Ovary (tissue), 9 donors: ENCODE data around the gene HAND1. TPM values are rescaled to one million over a fixed set of nuclear protein-coding genes. Genes with fewer than 3 reads are reported as not detected.

Experiments used
- DNase-seq, 5 donors: peaks; one replicate each; pipeline ENCODE4 v3.0.0-alpha.2; 2019 to 2020
- H3K27ac ChIP-seq, 2 donors: fragments of 200-600 bp; one replicate each; pipeline versions ENCODE4 v1.5.1 to v1.8.0; 2019 to 2022
- H3K27me3 ChIP-seq: fragments of 200-600 bp; one replicate; pipeline ENCODE4 v1.8.0; 2022
- H3K36me3 ChIP-seq: fragments of 200-600 bp; sonication (generic); one replicate; pipeline ENCODE4 v1.5.1; 2019
- H3K4me1 ChIP-seq: one replicate; pipeline ENCODE4 v1.8.1; 2013; ENCODE audit warnings: mild to moderate bottlenecking, moderate library complexity; ENCODE audit not compliant: insufficient read depth
- H3K4me3 ChIP-seq: fragments of 200-600 bp; sonication (generic); one replicate; pipeline ENCODE4 v1.5.1; 2017
- H3K9me3 ChIP-seq, 2 donors: fragments of 200-600 bp in 1 of 2; sonication (generic) in 1 of 2; one replicate each; pipeline versions ENCODE4 v1.5.1 to v1.8.1; 2013 to 2019; ENCODE audit warnings: mild to moderate bottlenecking in 1 of 2, moderate library complexity in 1 of 2
- CTCF ChIP-seq, 3 donors: fragments of 450-650 bp in 2 of 3; fragments of 200-600 bp in 1 of 3; IDR thresholded peaks; one replicate each; pipeline versions ENCODE4 v1.5.1 to v1.8.0; 2016 to 2022; ENCODE audit warnings: antibody characterized with exemption in 3 of 3, mild to moderate bottlenecking in 1 of 3
- EP300 ChIP-seq: sonication (generic); formaldehyde crosslinking; IDR thresholded peaks from one replicate; pipeline ENCODE4 v1.6.1; 2017; ENCODE audit warnings: antibody characterized with exemption
- POLR2A ChIP-seq: fragments of 450-650 bp; IDR thresholded peaks from one replicate; pipeline ENCODE4 v1.6.1; 2017; ENCODE audit warnings: antibody characterized with exemption, mild to moderate bottlenecking, moderate library complexity
- WGBS, 3 donors: extraction: QIAGEN DNeasy Blood & Tissue Kit in 1 of 3; methylation state at CpG; one replicate each; pipeline versions ENCODE4 v1.1.5 to v1.1.7; 2013 to 2017; 5-methylcytosine and 5-hydroxymethylcytosine counted together
- intact Hi-C, 4 donors: fragments of 100-400 bp; cut with DNase I; formaldehyde crosslinking; loops; one replicate each; pipeline versions ENCODE4 v1.11.0 to v1.15.1; 2022 to 2023
- polyA plus RNA-seq, 2 donors: library from polyadenylated mRNA; stranded (reverse); fragments of 200-250 nt in 1 of 2; fragments of 350-450 nt in 1 of 2; fragmentation: Illumina TruSeq in 1 of 2; extraction: RNeasy Lipid Tissue Mini Kit (QIAGEN cat#74804) in 1 of 2; gene quantifications; one replicate each; pipeline ENCODE4 v1.2.3, GENCODE V29; 2013 to 2014
- total RNA-seq, 7 donors: library from RNA; depleted of rRNA in 2 of 7; stranded (reverse); fragments of >200 nt in 2 of 7; fragmentation: NEBNext Ultra II Directional in 3 of 7; extraction: Animal tissue kit (Norgen Biotek cat#: 25700) in 3 of 7; gene quantifications; one replicate each; pipeline versions ENCODE4 v1.1.0 to v1.2.4, GENCODE V29; 2016 to 2023
- donor health status: DM: no; HTN: no; CAD: no; lungs with moderate emphysema.
- donor health status: DM: no; HTN: no; CAD: no.
- donor health status: Bipolar disorder and iron deficiency.
- donor health status: DM: yes; HTN: yes; CAD: no.
- donor health status: DM: no; HTN: no; CAD: no.
- donor health status: DM: yes; HTN: yes; CAD: no.

The HAND1 gene
- total and polyA plus RNA-seq, 9 donors: not detected

- Histone ChIP-seq H3K27ac (no peak overlapping the region), H3K36me3 (no peaks in the 10 kb centered on the region), H3K4me3 (no peak overlapping the region), H3K9me3 (no peaks in the 10 kb centered on the region), H3K4me1 (no peaks in the 10 kb centered on the region), H3K27me3 (no peaks in the 10 kb centered on the region)
- DNase-seq: no peak
- 46 to 60% (median 59%) methylated on average over 5 of the region's 5 CpGs for WGBS, 3 donors
- no peak for TF ChIP-seq POLR2A
- no peak for TF ChIP-seq EP300
- no peak for TF ChIP-seq CTCF (IDR thresholded peaks at IDR 0.05)
- intact Hi-C loops: loop anchor here in 2 of 4 donors (5.0 to 10.0 kb wide), 2 partner anchors 171 to 179 kb away; no protein-coding TSS in a partner anchor
Observed at GRCh38 chr5:154466147-154466546, 11.9 kb downstream of the HAND1 start.

- intact Hi-C loops: loop anchor here in 2 of 4 donors (5.0 to 10.0 kb wide), 2 partner anchors 172 to 180 kb away; no protein-coding TSS in a partner anchor
- no peak overlapping the region for H3K4me3 ChIP-seq
Observed at GRCh38 chr5:154465169-154465568, 12.9 kb downstream of the HAND1 start.

GRCh38 chr5:154464438-154464837 lies 13.6 kb downstream of the HAND1 start:
- intact Hi-C loops: loop anchor here in 1 of 4 donors (10.0 kb wide), 1 partner anchor 180 kb away; no protein-coding TSS in a partner anchor
- no peaks in the 10 kb centered on the region for H3K9me3 ChIP-seq
- no peaks in the 10 kb centered on the region for H3K27me3 ChIP-seq
- no peak overlapping the region for H3K4me3 ChIP-seq
- no peak overlapping the region for H3K27ac ChIP-seq
- no peak for TF ChIP-seq POLR2A
- TF ChIP-seq EP300: no peak
- no peak for TF ChIP-seq CTCF (IDR thresholded peaks at IDR 0.05)
- no peaks in the 10 kb centered on the region for H3K36me3 ChIP-seq
- DNase-seq: no peak
- WGBS, 3 donors: 31 to 52% (median 40%) methylated on average over 1 of the region's 1 CpG
- no peaks in the 10 kb centered on the region for H3K4me1 ChIP-seq

More at GRCh38 chr5:154465169-154465568, 12.9 kb downstream of the HAND1 start:
- Histone ChIP-seq H3K27me3 (no peaks in the 10 kb centered on the region), H3K36me3 (no peaks in the 10 kb centered on the region), H3K9me3 (no peaks in the 10 kb centered on the region), H3K27ac (no peak overlapping the region), H3K4me1 (no peaks in the 10 kb centered on the region)
- TF ChIP-seq POLR2A (no peak), EP300 (no peak), CTCF (IDR thresholded peaks at IDR 0.05) (no peak)
- DNase-seq: no peak
- WGBS, 3 donors: 58 to 66% (median 59%) methylated on average over 6 of the region's 6 CpGs

- Histone ChIP-seq H3K4me1 (no peaks in the 10 kb centered on the region), H3K9me3 (no peaks in the 10 kb centered on the region), H3K36me3 (no peaks in the 10 kb centered on the region), H3K27me3 (no peaks in the 10 kb centered on the region), H3K4me3 (no peak overlapping the region), H3K27ac (no peak overlapping the region)
- no peak for TF ChIP-seq POLR2A
- TF ChIP-seq CTCF (IDR thresholded peaks at IDR 0.05): no peak
- no peak for TF ChIP-seq EP300
- DNase-seq: no peak
- WGBS, 3 donors: 58 to 67% (median 67%) methylated on average over 6 of the region's 6 CpGs
- intact Hi-C loops: loop anchor here in 1 of 4 donors (10.0 kb wide), 1 partner anchor 183 kb away; no protein-coding TSS in a partner anchor
Observed at GRCh38 chr5:154461531-154461930, 16.5 kb downstream of the HAND1 start.
